Endothelial cell of umbilical vein (primary cell): ENCODE measurements around the gene GATAD2A. TPM values are rescaled to one million over a fixed set of nuclear protein-coding genes. Genes with fewer than 3 reads are reported as not detected.

Source experiments
- BruUV-seq: library from RNA; stranded (reverse); fragments of 400-500 nt; replicated peaks from 2 replicates; lab custom pipeline; 2021; lab: Mats Ljungman, UMichigan
- CTCF ChIA-PET: fragments of 300-600, 350-600 bp; sonication (Branson Sonifier 250); formaldehyde crosslinking; loops from one replicate; lab custom pipeline; 2021; ENCODE audit warnings: antibody characterized with exemption, inconsistent platforms; lab: Charles Lee
- POLR2A ChIA-PET: fragments of 300-600, 350-600 bp; sonication (Branson Sonifier 250); formaldehyde crosslinking; loops from one replicate; lab custom pipeline; 2021; ENCODE audit warnings: antibody characterized with exemption, inconsistent platforms; lab: Charles Lee
- DNase-seq: peaks from one replicate; pipeline ENCODE4 v3.0.0-alpha.2; 2011; ENCODE audit warnings: low read depth, low spot score
- FAIRE-seq: peaks from 2 replicates; lab custom pipeline; 2011; peaks lifted over from hg19 to GRCh38; lab: Jason Lieb, UNC
- H2AFZ ChIP-seq: 2 replicates; pipeline ENCODE4 v1.6.0; 2012; ENCODE audit warnings: low read depth, low read length, control low read depth, inconsistent platforms
- H3K27ac ChIP-seq: 2 replicates; pipeline ENCODE4 v1.5.1; 2011; ENCODE audit warnings: low read depth, mild to moderate bottlenecking, control low read depth, low read length, moderate library complexity; ENCODE audit not compliant: insufficient read depth
- H3K27me3 ChIP-seq, 2 experiments: 2 replicates each; pipeline versions ENCODE4 v1.6.0 to v1.6.1; 2011; ENCODE audit warnings: low read length in 2 of 2, mixed read lengths in 1 of 2; ENCODE audit not compliant: control insufficient read depth in 2 of 2, insufficient read depth in 2 of 2
- H3K36me3 ChIP-seq, 2 experiments: 2 replicates in 1 of 2; 3 replicates in 1 of 2; pipeline ENCODE4 v1.5.1; 2011; ENCODE audit warnings: low read length in 2 of 2, mild to moderate bottlenecking in 1 of 2, moderate library complexity in 1 of 2; ENCODE audit not compliant: control insufficient read depth in 2 of 2, insufficient read depth in 2 of 2; ENCODE audit errors: extremely low read depth in 1 of 2
- H3K4me1 ChIP-seq: 3 replicates; pipeline ENCODE4 v1.5.1; 2011; ENCODE audit warnings: mild to moderate bottlenecking, low read length; ENCODE audit not compliant: control insufficient read depth, insufficient read depth; ENCODE audit errors: extremely low read depth
- H3K4me2 ChIP-seq: 2 replicates; pipeline ENCODE4 v1.6.1; 2011; ENCODE audit warnings: low read length, control low read depth, mixed read lengths; ENCODE audit not compliant: insufficient read depth
- H3K4me3 ChIP-seq, 3 experiments: fragments of 200-600 bp in 1 of 3; sonication (generic), shearing (Covaris generic) in 1 of 3; replicated peaks in 1 of 3; 2 replicates each; pipeline ENCODE4 v1.5.1; 2011 to 2016; ENCODE audit warnings: control low read depth in 3 of 3, low read length in 3 of 3, mild to moderate bottlenecking in 2 of 3, inconsistent platforms in 1 of 3, low read depth in 1 of 3, moderate library complexity in 1 of 3; ENCODE audit not compliant: insufficient read depth in 1 of 3
- H3K79me2 ChIP-seq: 2 replicates; pipeline ENCODE4 v1.6.0; 2012; ENCODE audit warnings: low read length, inconsistent platforms; ENCODE audit not compliant: control insufficient read depth, insufficient read depth
- H3K9ac ChIP-seq: replicated peaks from 2 replicates; pipeline ENCODE3; 2011; ENCODE audit warnings: low read length, control low read depth; ENCODE audit not compliant: insufficient read depth; ENCODE audit errors: extremely low read depth
- H3K9me1 ChIP-seq: replicated peaks from 3 replicates; pipeline ENCODE4 v1.6.0; 2011; ENCODE audit warnings: mild to moderate bottlenecking, low read length; ENCODE audit not compliant: control insufficient read depth, insufficient read depth; ENCODE audit errors: extremely low read depth
- H3K9me3 ChIP-seq: replicated peaks from 2 replicates; pipeline ENCODE4 v1.5.1; 2012; ENCODE audit warnings: low read length, inconsistent platforms; ENCODE audit not compliant: control insufficient read depth, insufficient read depth
- H4K20me1 ChIP-seq: replicated peaks from 2 replicates; pipeline ENCODE3; 2011; ENCODE audit warnings: mild to moderate bottlenecking, low read length; ENCODE audit not compliant: control insufficient read depth, insufficient read depth; ENCODE audit errors: extremely low read depth
- EZH2 ChIP-seq: IDR thresholded peaks from 2 replicates; pipeline ENCODE4 v1.6.1; 2012; ENCODE audit warnings: borderline replicate concordance, low read depth, mild to moderate bottlenecking, moderate library complexity, low read length, inconsistent platforms; ENCODE audit not compliant: severe bottlenecking
- FOS ChIP-seq: IDR thresholded peaks from 2 replicates; pipeline ENCODE4 v1.6.1; 2011; ENCODE audit warnings: mild to moderate bottlenecking, low read length, moderate library complexity, borderline replicate concordance; ENCODE audit not compliant: insufficient read depth
- MYC ChIP-seq: IDR thresholded peaks from one replicate; pipeline ENCODE4 v1.6.1; 2011; ENCODE audit warnings: mild to moderate bottlenecking, low read depth, low read length
- POLR2AphosphoS5 ChIP-seq: IDR thresholded peaks from 2 replicates; pipeline ENCODE4 v1.6.1; 2012; ENCODE audit warnings: low read depth, mild to moderate bottlenecking, control low read depth, low read length, moderate library complexity; ENCODE audit not compliant: insufficient read depth
- dilution Hi-C: fragments of 300-500 bp; cut with MboI; formaldehyde crosslinking; loops from one replicate; pipeline ENCODE4 v1.15.0; 2019; ENCODE audit warnings: low sequenced_read_pairs; ENCODE audit not compliant: extremely low pct_ligation_motif_present
- intact Hi-C: fragments of 100-400 bp; cut with micrococcal nuclease; formaldehyde crosslinking; loops from one replicate; pipeline ENCODE4 v1.10.0; 2022
- polyA plus RNA-seq, 4 experiments: library from polyadenylated mRNA; depleted of rRNA in 3 of 4; stranded (reverse) in 3 of 4; unstranded in 1 of 4; fragments of >200 nt; gene quantifications; 2 replicates each; pipeline versions ENCODE4 v1.2.1 to v1.2.3, GENCODE V29; 2011 to 2012; ENCODE audit warnings: missing spikeins in 1 of 4
- total RNA-seq: library from RNA; stranded (reverse); gene quantifications from 2 replicates; pipeline ENCODE4 v1.2.3, GENCODE V29; 2021
- TF ChIP-seq, protein P1 (sequence below): IDR thresholded peaks from 2 replicates; pipeline ENCODE4 v1.6.1; 2011; ENCODE audit not compliant: insufficient read depth, insufficient read length
- TF ChIP-seq, protein P2 (sequence below), 2 donors: IDR thresholded peaks; 1 replicate in 1 of 2; 2 replicates in 1 of 2; pipeline ENCODE4 v1.5.1; 2011; ENCODE audit warnings: low read length in 2 of 2, mild to moderate bottlenecking in 2 of 2, moderate library complexity in 2 of 2, control low read depth in 1 of 2, inconsistent platforms in 1 of 2, low read depth in 1 of 2; ENCODE audit not compliant: insufficient read depth in 1 of 2; ENCODE audit errors: extremely low read depth in 1 of 2

Gene GATAD2A
- total and polyA plus RNA-seq, 2 donors (not counting 3 experiments of a cell fraction or from before 2014, with no cell fraction given), result 27.3 to 134 TPM

DNA sequence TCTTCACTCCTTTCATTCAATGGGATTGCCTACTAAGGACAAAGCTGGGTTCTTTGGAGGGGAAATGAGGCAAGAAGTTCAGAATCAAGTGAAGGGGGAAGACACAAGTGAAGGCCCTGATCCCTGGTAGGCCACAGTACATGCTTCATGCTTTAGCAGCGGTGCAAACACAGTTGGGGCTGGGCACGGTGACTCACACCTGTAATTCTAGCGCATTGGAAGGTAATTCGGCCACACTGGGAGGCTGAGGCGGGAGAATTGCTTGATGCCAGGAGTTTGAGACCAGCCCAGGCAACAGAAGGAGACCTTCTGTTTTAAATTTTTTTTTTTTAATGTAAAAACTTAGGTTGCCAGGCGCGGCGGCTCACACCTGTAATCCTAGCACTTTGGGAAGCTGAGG is 23.4 kb upstream of the GATAD2A start:
- Histone ChIP-seq H3K9ac (no peak overlapping the region), H4K20me1 (no peaks in the 10 kb centered on the region), H3K36me3 (no peaks in the 10 kb centered on the region), H3K79me2 (peaks cover 13% of the 10 kb centered on the region), H3K4me3 (no peak overlapping the region), H3K9me1 (no peaks in the 10 kb centered on the region), H3K4me2 (no peak overlapping the region), H3K9me3 (no peaks in the 10 kb centered on the region), H3K27me3 (no peaks in the 10 kb centered on the region), H2AFZ (no peak overlapping the region), H3K4me1 (peaks cover 21% of the 10 kb centered on the region), H3K27ac (no peak overlapping the region)
- CTCF ChIA-PET, result interaction anchor here (2.5 kb wide), 1 partner anchor 9 kb away, joined by 6 read pairs; no protein-coding TSS in a partner anchor
- POLR2A ChIA-PET, result no interaction called here
- intact Hi-C loops, result no loop called here
- no TSS peak for BruUV-seq
- dilution Hi-C loops, result no loop called here
- no peak for DNase-seq
- no peak for FAIRE-seq
- TF ChIP-seq MYC (no peak), FOS (no peak), EZH2 (no peak), POLR2AphosphoS5 (no peak)
- TF ChIP-seq, protein P1, sequence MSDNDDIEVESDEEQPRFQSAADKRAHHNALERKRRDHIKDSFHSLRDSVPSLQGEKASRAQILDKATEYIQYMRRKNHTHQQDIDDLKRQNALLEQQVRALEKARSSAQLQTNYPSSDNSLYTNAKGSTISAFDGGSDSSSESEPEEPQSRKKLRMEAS, result no peak
- TF ChIP-seq, protein P2, sequence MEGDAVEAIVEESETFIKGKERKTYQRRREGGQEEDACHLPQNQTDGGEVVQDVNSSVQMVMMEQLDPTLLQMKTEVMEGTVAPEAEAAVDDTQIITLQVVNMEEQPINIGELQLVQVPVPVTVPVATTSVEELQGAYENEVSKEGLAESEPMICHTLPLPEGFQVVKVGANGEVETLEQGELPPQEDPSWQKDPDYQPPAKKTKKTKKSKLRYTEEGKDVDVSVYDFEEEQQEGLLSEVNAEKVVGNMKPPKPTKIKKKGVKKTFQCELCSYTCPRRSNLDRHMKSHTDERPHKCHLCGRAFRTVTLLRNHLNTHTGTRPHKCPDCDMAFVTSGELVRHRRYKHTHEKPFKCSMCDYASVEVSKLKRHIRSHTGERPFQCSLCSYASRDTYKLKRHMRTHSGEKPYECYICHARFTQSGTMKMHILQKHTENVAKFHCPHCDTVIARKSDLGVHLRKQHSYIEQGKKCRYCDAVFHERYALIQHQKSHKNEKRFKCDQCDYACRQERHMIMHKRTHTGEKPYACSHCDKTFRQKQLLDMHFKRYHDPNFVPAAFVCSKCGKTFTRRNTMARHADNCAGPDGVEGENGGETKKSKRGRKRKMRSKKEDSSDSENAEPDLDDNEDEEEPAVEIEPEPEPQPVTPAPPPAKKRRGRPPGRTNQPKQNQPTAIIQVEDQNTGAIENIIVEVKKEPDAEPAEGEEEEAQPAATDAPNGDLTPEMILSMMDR (IDR thresholded peaks at IDR 0.05; ENCODE audit: extremely low read depth in 1 of 2, insufficient read depth in 1 of 2, low read depth in 1 of 2, low read length in 2 of 2), result no peak
